Uterus (tissue), 4 donors: ENCODE measurements around the gene CADPS2. TPM values are rescaled to one million over a fixed set of nuclear protein-coding genes. Genes with fewer than 3 reads are reported as not detected.
"Not testable (repeated sequence)": the region's sequence is repeated elsewhere in the genome, so short reads cannot be mapped to it uniquely, and the experiment has no call there.

Experiments used
- DNase-seq, 2 donors: peaks; one replicate each; pipeline ENCODE4 v3.0.0-alpha.2; 2019 to 2020
- H3K27ac ChIP-seq, 2 donors: fragments of 200-600 bp; sonication (generic); 1 replicate in 1 of 2; 2 replicates in 1 of 2; pipeline ENCODE4 v1.5.1; 2016 to 2018
- H3K27me3 ChIP-seq, 2 donors: fragments of 200-600 bp; sonication (generic); one replicate each; pipeline ENCODE4 v1.5.1; 2018 to 2019; ENCODE audit warnings: control low read depth in 1 of 2
- H3K36me3 ChIP-seq, 2 donors: fragments of 200-600 bp; sonication (generic); one replicate each; pipeline ENCODE4 v1.5.1; 2019; ENCODE audit warnings: control low read depth in 1 of 2
- H3K4me1 ChIP-seq, 2 donors: fragments of 200-600 bp; sonication (generic); one replicate each; pipeline ENCODE4 v1.5.1; 2018 to 2019; ENCODE audit warnings: control low read depth in 1 of 2
- H3K4me3 ChIP-seq, 2 donors: fragments of 200-600 bp; sonication (generic); 1 replicate in 1 of 2; 2 replicates in 1 of 2; pipeline ENCODE4 v1.5.1; 2018 to 2019; ENCODE audit warnings: mild to moderate bottlenecking in 1 of 2
- H3K9me3 ChIP-seq, 2 donors: fragments of 200-600 bp; sonication (generic); one replicate each; pipeline ENCODE4 v1.5.1; 2019; ENCODE audit warnings: control low read depth in 1 of 2
- POLR2A ChIP-seq, 2 donors: fragments of 450-650 bp; IDR thresholded peaks; one replicate each; pipeline ENCODE4 v1.6.1; 2016; ENCODE audit warnings: antibody characterized with exemption in 2 of 2, mild to moderate bottlenecking in 1 of 2, moderate library complexity in 1 of 2
- intact Hi-C: fragments of 100-400 bp; cut with DNase I; formaldehyde crosslinking; loops from one replicate; pipeline ENCODE4 v1.15.1; 2023; ENCODE audit warnings: low total_unique reads
- total RNA-seq, 4 donors: library from RNA; depleted of rRNA in 3 of 4; stranded (reverse); fragments of >200 nt in 3 of 4; gene quantifications; one replicate each; pipeline versions ENCODE4 v1.1.0 to v1.2.4, GENCODE V29; 2014 to 2023
- TF ChIP-seq, protein P1 (sequence below), 4 experiments: fragments of 200-600 bp in 2 of 4; fragments of 450-650 bp in 2 of 4; sonication (generic) in 2 of 4; IDR thresholded peaks; one replicate each; pipeline ENCODE4 v1.5.1; 2016 to 2019; ENCODE audit warnings: antibody characterized with exemption in 4 of 4, mild to moderate bottlenecking in 2 of 4, moderate library complexity in 1 of 4
- donor health status: DM: yes; HTN: yes; CAD: no.

CADPS2 gene
- total RNA-seq, 4 donors from 2014 or later, result 11.5 to 119 (median 36.8) TPM

DNA sequence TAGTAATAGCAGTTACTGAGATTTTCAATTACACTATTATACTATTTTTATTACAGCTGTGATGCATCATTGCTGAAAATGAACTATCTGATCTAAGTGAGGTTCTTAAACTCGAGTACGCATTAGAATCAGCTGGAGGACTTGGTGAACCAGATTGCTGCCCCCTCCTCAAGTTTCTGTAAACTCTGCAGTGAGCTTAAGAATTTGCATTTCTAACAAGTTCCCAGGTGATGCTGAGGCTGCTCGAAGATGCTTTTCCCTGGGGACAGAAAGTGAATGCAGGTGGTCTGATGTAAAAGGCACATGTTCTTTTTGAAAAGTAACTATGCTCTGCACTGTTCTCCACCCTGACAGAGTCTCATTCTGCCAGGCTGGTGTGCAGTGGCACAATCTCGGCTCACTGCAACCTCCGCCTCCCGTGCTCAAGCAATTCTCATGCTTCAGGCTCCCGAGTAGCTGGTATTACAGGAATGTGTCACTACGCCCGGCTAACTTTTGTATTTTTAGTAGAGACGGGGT, 199.8 kb downstream of the CADPS2 start:
- no peak overlapping the region for H3K27ac ChIP-seq
- H3K4me3 ChIP-seq, result no peak overlapping the region
- no peaks in the 10 kb centered on the region for H3K9me3 ChIP-seq
- TF ChIP-seq, protein P1, sequence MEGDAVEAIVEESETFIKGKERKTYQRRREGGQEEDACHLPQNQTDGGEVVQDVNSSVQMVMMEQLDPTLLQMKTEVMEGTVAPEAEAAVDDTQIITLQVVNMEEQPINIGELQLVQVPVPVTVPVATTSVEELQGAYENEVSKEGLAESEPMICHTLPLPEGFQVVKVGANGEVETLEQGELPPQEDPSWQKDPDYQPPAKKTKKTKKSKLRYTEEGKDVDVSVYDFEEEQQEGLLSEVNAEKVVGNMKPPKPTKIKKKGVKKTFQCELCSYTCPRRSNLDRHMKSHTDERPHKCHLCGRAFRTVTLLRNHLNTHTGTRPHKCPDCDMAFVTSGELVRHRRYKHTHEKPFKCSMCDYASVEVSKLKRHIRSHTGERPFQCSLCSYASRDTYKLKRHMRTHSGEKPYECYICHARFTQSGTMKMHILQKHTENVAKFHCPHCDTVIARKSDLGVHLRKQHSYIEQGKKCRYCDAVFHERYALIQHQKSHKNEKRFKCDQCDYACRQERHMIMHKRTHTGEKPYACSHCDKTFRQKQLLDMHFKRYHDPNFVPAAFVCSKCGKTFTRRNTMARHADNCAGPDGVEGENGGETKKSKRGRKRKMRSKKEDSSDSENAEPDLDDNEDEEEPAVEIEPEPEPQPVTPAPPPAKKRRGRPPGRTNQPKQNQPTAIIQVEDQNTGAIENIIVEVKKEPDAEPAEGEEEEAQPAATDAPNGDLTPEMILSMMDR (IDR thresholded peaks at IDR 0.05), result no peak
- no peak for TF ChIP-seq POLR2A (IDR thresholded peaks at IDR 0.05)
- H3K36me3 ChIP-seq, result no peaks in the 10 kb centered on the region
- no peaks in the 10 kb centered on the region for H3K27me3 ChIP-seq
- DNase-seq, result no peak
- H3K4me1 ChIP-seq, result no peaks in the 10 kb centered on the region
- intact Hi-C loops, result no loop called here

DNA sequence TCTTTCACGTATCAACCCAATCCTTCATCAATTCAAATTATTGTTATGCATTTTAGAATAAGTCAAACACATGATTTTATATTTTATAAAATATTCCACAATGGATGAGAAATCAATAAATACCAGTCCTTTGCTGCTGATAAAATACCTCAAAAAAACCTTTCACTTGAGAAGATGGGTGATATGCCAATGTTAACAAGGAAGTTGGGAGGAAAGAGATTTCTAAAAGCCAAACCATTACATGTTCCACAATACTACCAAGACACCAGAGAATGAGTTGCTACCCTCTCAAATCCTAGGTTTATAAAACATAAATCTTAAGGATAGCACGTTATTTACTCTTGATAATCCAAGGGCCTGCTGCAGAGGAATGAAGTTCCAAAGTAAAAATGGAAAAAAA, 201.8 kb downstream of the CADPS2 start:
- Histone ChIP-seq H3K4me1 (no peaks in the 10 kb centered on the region), H3K27ac (no peak overlapping the region), H3K27me3 (no peaks in the 10 kb centered on the region), H3K36me3 (no peaks in the 10 kb centered on the region), H3K9me3 (no peaks in the 10 kb centered on the region), H3K4me3 (no peak overlapping the region)
- intact Hi-C loops, result no loop called here
- TF ChIP-seq, protein P1 (IDR thresholded peaks at IDR 0.05), result no peak
- no peak for TF ChIP-seq POLR2A (IDR thresholded peaks at IDR 0.05)
- no peak for DNase-seq

DNA sequence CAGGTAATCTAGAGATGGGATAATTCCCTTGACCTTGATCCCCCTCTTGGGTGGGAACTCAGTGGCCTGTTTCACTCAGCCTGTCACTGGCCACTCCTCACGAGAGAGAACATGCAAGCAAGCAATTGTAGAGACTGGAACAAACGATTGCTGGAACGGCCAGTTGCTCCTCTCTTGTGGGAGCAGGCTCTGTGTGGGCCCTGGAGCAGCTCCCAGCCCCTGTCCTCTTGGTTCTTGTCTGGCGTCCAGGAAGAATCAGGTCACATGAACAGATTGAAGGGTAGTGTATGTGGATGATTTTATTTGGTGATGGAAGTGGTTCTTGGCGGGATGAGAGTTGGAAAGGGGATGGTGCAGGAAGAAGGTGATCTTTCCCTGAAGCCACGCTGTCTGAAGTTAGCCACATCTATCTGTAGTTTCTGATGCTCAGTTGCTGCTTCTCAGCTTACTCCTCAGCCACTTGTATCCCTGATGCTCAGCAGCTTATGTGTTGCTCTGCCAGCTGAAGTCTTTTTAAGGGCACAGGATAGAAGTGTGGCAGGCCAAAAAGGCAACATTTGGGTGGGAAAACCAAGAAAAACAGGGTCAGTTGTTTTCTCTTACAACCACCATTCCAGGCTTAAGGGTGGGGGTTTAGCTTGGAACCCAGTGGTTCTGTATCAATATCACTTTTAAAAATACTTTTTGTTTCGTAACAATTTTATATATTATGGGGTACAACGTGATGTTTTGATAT, 203.3 kb downstream of the CADPS2 start:
- Histone ChIP-seq H3K27ac (no peak overlapping the region), H3K36me3 (no peaks in the 10 kb centered on the region), H3K4me3 (no peak overlapping the region), H3K4me1 (no peaks in the 10 kb centered on the region), H3K9me3 (no peaks in the 10 kb centered on the region), H3K27me3 (no peaks in the 10 kb centered on the region)
- intact Hi-C loops, result no loop called here
- DNase-seq, result no peak
- TF ChIP-seq, protein P1 (IDR thresholded peaks at IDR 0.05), result no peak
- TF ChIP-seq POLR2A (IDR thresholded peaks at IDR 0.05), result no peak

DNA sequence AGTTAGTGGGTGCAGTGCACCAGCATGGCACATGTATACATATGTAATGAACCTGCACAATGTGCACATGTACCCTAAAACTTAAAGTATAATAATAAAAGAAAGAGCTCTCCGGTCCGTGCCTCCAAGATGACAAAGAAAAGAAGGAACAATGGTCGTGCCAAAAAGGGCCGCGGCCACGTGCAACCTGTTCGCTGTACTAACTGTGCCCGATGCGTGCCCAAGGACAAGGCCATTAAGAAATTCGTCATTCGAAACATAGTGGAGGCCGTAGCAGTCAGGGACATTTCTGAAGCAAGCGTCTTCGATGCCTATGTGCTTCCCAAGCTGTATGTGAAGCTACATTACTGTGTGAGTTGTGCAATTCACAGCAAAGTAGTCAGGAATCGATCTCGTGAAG, 205.1 kb downstream of the CADPS2 start:
- H3K36me3 ChIP-seq, H3K27ac ChIP-seq, H3K4me1 ChIP-seq, H3K27me3 ChIP-seq, intact Hi-C loops, H3K9me3 ChIP-seq, DNase-seq, H3K4me3 ChIP-seq: not testable (repeated sequence)

DNA sequence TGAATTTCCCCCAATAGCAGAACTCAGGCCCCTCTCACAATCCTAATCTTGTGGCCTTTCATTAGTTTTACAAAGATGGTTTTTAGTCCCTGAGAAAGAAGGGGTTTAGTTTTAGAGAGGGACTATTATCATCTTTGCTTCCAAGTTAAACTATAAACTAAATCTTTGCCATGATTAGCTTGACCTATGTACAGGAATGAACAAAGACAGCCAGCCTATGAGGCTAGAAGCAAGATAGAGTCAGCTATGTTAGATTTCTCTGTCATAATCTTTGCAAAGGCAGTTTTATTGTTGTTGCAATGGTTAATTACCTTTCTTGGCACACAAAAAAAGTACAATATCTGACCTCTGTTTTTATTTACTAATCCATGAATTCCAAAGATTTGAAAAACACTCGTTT, 206.4 kb downstream of the CADPS2 start:
- Histone ChIP-seq H3K36me3 (no peaks in the 10 kb centered on the region), H3K27ac (no peak overlapping the region), H3K27me3 (no peaks in the 10 kb centered on the region), H3K9me3 (no peaks in the 10 kb centered on the region), H3K4me1 (peaks cover 0 to 5% of the 10 kb centered on the region in 2 donors), H3K4me3 (no peak overlapping the region)
- no peak for DNase-seq
- TF ChIP-seq POLR2A (IDR thresholded peaks at IDR 0.05), result no peak
- TF ChIP-seq, protein P1 (IDR thresholded peaks at IDR 0.05), result no peak
- intact Hi-C loops, result no loop called here

DNA sequence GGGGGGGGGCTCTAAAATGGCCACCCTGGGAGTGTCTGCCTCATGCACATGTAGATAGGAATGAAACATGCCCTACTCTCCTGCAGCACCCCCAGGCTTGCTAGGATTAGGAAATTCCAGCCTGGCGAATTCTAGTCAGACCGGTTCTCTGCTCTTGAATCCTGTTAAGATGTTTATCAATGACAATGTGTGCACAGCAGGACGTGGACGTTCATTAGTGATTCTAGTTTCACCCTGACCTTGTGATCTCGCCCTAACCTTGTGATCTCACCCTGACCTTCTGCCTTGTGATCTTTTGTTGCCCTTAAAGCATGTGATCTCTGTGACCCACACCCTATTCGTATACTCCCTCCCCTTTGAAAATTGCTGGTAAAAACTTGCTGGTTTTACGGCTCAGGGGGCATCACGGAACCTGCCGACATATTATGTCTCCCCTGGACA, 207.0 kb downstream of the CADPS2 start:
- H3K4me3 ChIP-seq, H3K4me1 ChIP-seq, H3K27ac ChIP-seq, H3K9me3 ChIP-seq, DNase-seq, H3K27me3 ChIP-seq, H3K36me3 ChIP-seq, intact Hi-C loops: not testable (repeated sequence)
